B cell (primary cell): ENCODE data around the gene CYP26B1. TPM values are rescaled to one million over a fixed set of nuclear protein-coding genes. Genes with fewer than 3 reads are reported as not detected.

Experiments
- ATAC-seq: fragments of 200-7000 bp; cut with Tn5 transposase; one replicate; pipeline ENCODE4 v1.10.0; 2021; ENCODE audit warnings: low read depth, mild to moderate bottlenecking, moderate number of reproducible peaks, moderate library complexity
- CTCF ChIA-PET: fragments of 350-600 bp; sonication (Branson Sonifier 250); formaldehyde crosslinking; loops from one replicate; lab custom pipeline; 2021; ENCODE audit warnings: antibody characterized with exemption, inconsistent platforms; lab: Charles Lee
- POLR2A ChIA-PET: fragments of 350-600 bp; sonication (Branson Sonifier 250); formaldehyde crosslinking; loops from one replicate; lab custom pipeline; 2021; ENCODE audit warnings: antibody characterized with exemption; lab: Charles Lee
- DNase-seq: peaks from one replicate; pipeline ENCODE4 v3.0.0; 2013
- H2AFZ ChIP-seq: 2 replicates; pipeline ENCODE4 v1.6.1; 2012; ENCODE audit warnings: mild to moderate bottlenecking, low read depth, low read length; ENCODE audit not compliant: insufficient read depth, poor library complexity, severe bottlenecking
- H3K27ac ChIP-seq, 2 donors: 1 replicate in 1 of 2; 2 replicates in 1 of 2; pipeline ENCODE4 v1.5.1; 2012 to 2013; ENCODE audit warnings: low read length in 2 of 2, mild to moderate bottlenecking in 2 of 2, moderate library complexity in 1 of 2
- H3K27me3 ChIP-seq, 4 experiments: fragments of 200-600 bp in 1 of 4; sonication (generic) in 1 of 4; replicated peaks in 1 of 4; 1 replicate in 2 of 4; 2 replicates in 2 of 4; pipeline versions ENCODE4 v1.6.1 to v1.7.0; 2013 to 2016; ENCODE audit warnings: low read length in 3 of 4, mild to moderate bottlenecking in 2 of 4, mixed read lengths in 1 of 4, moderate library complexity in 1 of 4; ENCODE audit not compliant: insufficient read depth in 4 of 4, control insufficient read depth in 3 of 4; ENCODE audit errors: control extremely low read depth in 1 of 4
- H3K36me3 ChIP-seq, 2 experiments: replicated peaks in 1 of 2; 1 replicate in 1 of 2; 2 replicates in 1 of 2; pipeline versions ENCODE4 v1.6.1 to v1.7.1; 2013; ENCODE audit warnings: low read length in 1 of 2; ENCODE audit not compliant: insufficient read depth in 2 of 2, control insufficient read depth in 1 of 2; ENCODE audit errors: control extremely low read depth in 1 of 2, extremely low read depth in 1 of 2
- H3K4me1 ChIP-seq, 2 donors: fragments of 200-600 bp in 1 of 2; sonication (generic) in 1 of 2; 1 replicate in 1 of 2; 2 replicates in 1 of 2; pipeline versions ENCODE4 v1.5.1 to v1.6.1; 2013 to 2017; ENCODE audit warnings: low read length in 2 of 2; ENCODE audit not compliant: control insufficient read depth in 2 of 2, insufficient read depth in 2 of 2
- H3K4me2 ChIP-seq: replicated peaks from 2 replicates; pipeline ENCODE3; 2012; ENCODE audit warnings: mild to moderate bottlenecking, low read depth, low read length; ENCODE audit not compliant: poor library complexity, severe bottlenecking
- H3K4me3 ChIP-seq, 5 experiments: fragments of 200-600 bp in 1 of 5; sonication (generic) in 1 of 5; 1 replicate in 3 of 5; 2 replicates in 2 of 5; pipeline versions ENCODE4 v1.5.1 to v1.7.0; 2011 to 2016; ENCODE audit warnings: low read length in 4 of 5, mild to moderate bottlenecking in 4 of 5, low read depth in 2 of 5, control low read depth in 1 of 5, moderate library complexity in 1 of 5; ENCODE audit not compliant: insufficient read depth in 1 of 5; ENCODE audit errors: control extremely low read depth in 1 of 5, extremely low read depth in 1 of 5
- H3K79me2 ChIP-seq: fragments of 200-600 bp; sonication (generic); one replicate; pipeline ENCODE4 v1.6.0; 2016; ENCODE audit warnings: low read length; ENCODE audit not compliant: control insufficient read depth, insufficient read depth
- H3K9ac ChIP-seq: fragments of 200-600 bp; sonication (generic); 2 replicates; pipeline ENCODE4 v1.6.1; 2017; ENCODE audit warnings: mild to moderate bottlenecking, low read length, moderate library complexity
- H3K9me3 ChIP-seq, 3 donors: one replicate each; pipeline versions ENCODE4 v1.6.1 to v1.7.1; 2013; ENCODE audit warnings: low read length in 2 of 3; ENCODE audit not compliant: control insufficient read depth in 2 of 3, insufficient read depth in 1 of 3; ENCODE audit errors: control extremely low read depth in 1 of 3
- H4K20me1 ChIP-seq: 2 replicates; pipeline ENCODE4 v1.6.0; 2012; ENCODE audit warnings: mild to moderate bottlenecking, low read length; ENCODE audit not compliant: insufficient read depth, control insufficient read depth, poor library complexity, severe bottlenecking
- H3K27ac Mint-ChIP-seq: one replicate; pipeline ENCODE4 v1.8.0; 2021; ENCODE audit warnings: mixed read lengths
- H3K27me3 Mint-ChIP-seq: one replicate; pipeline ENCODE4 v1.8.0; 2021; ENCODE audit warnings: mixed read lengths
- H3K4me1 Mint-ChIP-seq: one replicate; pipeline ENCODE4 v1.8.0; 2021; ENCODE audit warnings: mixed read lengths
- H3K4me3 Mint-ChIP-seq: one replicate; pipeline ENCODE4 v1.8.0; 2021; ENCODE audit warnings: mixed read lengths
- H3K9me3 Mint-ChIP-seq: one replicate; pipeline ENCODE4 v1.8.0; 2022; ENCODE audit warnings: mixed read lengths; ENCODE audit not compliant: insufficient read depth
- CTCF ChIP-seq: fragments of 200-600 bp; IDR thresholded peaks from one replicate; pipeline ENCODE4 v1.8.0; 2022; ENCODE audit warnings: antibody characterized with exemption, mild to moderate bottlenecking
- EZH2 ChIP-seq: IDR thresholded peaks from 2 replicates; pipeline ENCODE4 v1.6.1; 2012; ENCODE audit warnings: borderline replicate concordance, low read depth, mild to moderate bottlenecking, moderate library complexity, low read length; ENCODE audit not compliant: insufficient read depth, poor library complexity, severe bottlenecking
- WGBS: methylation state at CpG from one replicate; pipeline ENCODE4 v1.1.5; 2013; ENCODE audit warnings: missing lambda C conversion rate; ENCODE audit not compliant: insufficient coverage; 5-methylcytosine and 5-hydroxymethylcytosine counted together
- intact Hi-C: fragments of 100-400 bp; cut with micrococcal nuclease; formaldehyde crosslinking; loops from one replicate; pipeline ENCODE4 v1.10.0; 2022
- polyA plus RNA-seq: library from polyadenylated mRNA; depleted of rRNA; stranded (reverse); fragments of >200 nt; gene quantifications from 2 replicates; pipeline ENCODE4 v1.2.3, GENCODE V29; 2012
- total RNA-seq, 2 donors: library from RNA; stranded (reverse); fragments of 120-200 nt in 1 of 2; gene quantifications; 1 replicate in 1 of 2; 2 replicates in 1 of 2; pipeline versions ENCODE4 v1.2.3 to v1.2.4, GENCODE V29; 2013 to 2022

Gene CYP26B1
- total and polyA plus RNA-seq, 2 donors (not counting 1 experiment from before 2014, with no cell fraction given): not detected

GRCh38 chr2:72182547-72182946 is 34.9 kb upstream of the CYP26B1 start:
- WGBS: 83% methylated on average over 2 of the region's 4 CpGs
- no peak overlapping the region for H3K27ac Mint-ChIP-seq
- peaks cover 3% of the 10 kb centered on the region for H3K9me3 Mint-ChIP-seq
- H3K4me2 ChIP-seq: no peak overlapping the region
- ATAC-seq: no peak
- H3K9me3 ChIP-seq: peaks cover 0 to 10% (median 2%) of the 10 kb centered on the region in 3 donors
- TF ChIP-seq EZH2 (no peak), CTCF (no peak)
- H3K9ac ChIP-seq: no peak overlapping the region
- no peak overlapping the region for H3K4me3 Mint-ChIP-seq
- H4K20me1 ChIP-seq: no peaks in the 10 kb centered on the region
- DNase-seq: no peak
- no peak overlapping the region for H3K4me3 ChIP-seq
- no peaks in the 10 kb centered on the region for H3K36me3 ChIP-seq
- H3K27me3 Mint-ChIP-seq: no peaks in the 10 kb centered on the region
- no peaks in the 10 kb centered on the region for H3K4me1 ChIP-seq
- H3K27ac ChIP-seq: no peak overlapping the region
- intact Hi-C loops: no loop called here
- no peaks in the 10 kb centered on the region for H3K79me2 ChIP-seq
- no peaks in the 10 kb centered on the region for H3K27me3 ChIP-seq
- ChIA-PET POLR2A (no interaction called here), CTCF (no interaction called here)
- H3K4me1 Mint-ChIP-seq: no peaks in the 10 kb centered on the region
- no peak overlapping the region for H2AFZ ChIP-seq

- no peak for ATAC-seq
- no peaks in the 10 kb centered on the region for H4K20me1 ChIP-seq
- H3K27ac Mint-ChIP-seq: no peak overlapping the region
- H3K4me1 Mint-ChIP-seq: no peaks in the 10 kb centered on the region
- peaks cover 1% of the 10 kb centered on the region for H3K9me3 Mint-ChIP-seq
- no peaks in the 10 kb centered on the region for H3K27me3 ChIP-seq
- no peak overlapping the region for H2AFZ ChIP-seq
- no CpG with 5 or more reads among the region's 2 CpGs for WGBS
- CTCF ChIA-PET: no interaction called here
- no peaks in the 10 kb centered on the region for H3K27me3 Mint-ChIP-seq
- no peak for DNase-seq
- H3K9me3 ChIP-seq: peaks cover 0 to under 1% (median under 1%) of the 10 kb centered on the region in 3 donors
- no peak overlapping the region for H3K27ac ChIP-seq
- H3K4me3 Mint-ChIP-seq: no peak overlapping the region
- H3K4me1 ChIP-seq: no peaks in the 10 kb centered on the region
- H3K36me3 ChIP-seq: no peaks in the 10 kb centered on the region
- POLR2A ChIA-PET: no interaction called here
- H3K4me2 ChIP-seq: no peak overlapping the region
- TF ChIP-seq EZH2 (no peak), CTCF (no peak)
- intact Hi-C loops: no loop called here
- H3K9ac ChIP-seq: no peak overlapping the region
- H3K4me3 ChIP-seq: no peak overlapping the region
- H3K79me2 ChIP-seq: no peaks in the 10 kb centered on the region
Observed at GRCh38 chr2:72181616-72182015, 34.0 kb upstream of the CYP26B1 start.
